ENCODE results near the gene SLC35F3.

GRCh38 chr1:234201600-234201999 is 297.1 kb downstream of the SLC35F3 start:
- TF ChIP-seq CTCF (IDR thresholded peaks at IDR 0.05) (no peak), POLR2A (IDR thresholded peaks at IDR 0.05) (no peak)
